HUES48 (cell line): ENCODE results near the gene MAP2K2.
A peak's percentile ranks its signal among the peaks of the same experiment; 100 is the strongest.

Source experiments
- H3K27ac ChIP-seq: one replicate; pipeline ENCODE4 v1.7.0; 2013; ENCODE audit warnings: low read depth, low read length, inconsistent platforms
- H3K27me3 ChIP-seq: 2 replicates; pipeline ENCODE4 v1.6.1; 2013; ENCODE audit warnings: mild to moderate bottlenecking, low read length; ENCODE audit not compliant: control insufficient read depth, insufficient read depth
- H3K36me3 ChIP-seq: 2 replicates; pipeline ENCODE4 v1.6.1; 2013; ENCODE audit warnings: low read length; ENCODE audit not compliant: control insufficient read depth, insufficient read depth
- H3K4me1 ChIP-seq: 2 replicates; pipeline ENCODE4 v1.6.1; 2013; ENCODE audit warnings: mild to moderate bottlenecking, low read length; ENCODE audit not compliant: control insufficient read depth, insufficient read depth
- H3K4me3 ChIP-seq: 2 replicates; pipeline ENCODE4 v1.5.1; 2013; ENCODE audit warnings: mild to moderate bottlenecking, low read depth, low read length
- H3K9ac ChIP-seq: 2 replicates; pipeline ENCODE4 v1.6.1; 2013; ENCODE audit warnings: mild to moderate bottlenecking, low read depth, low read length, moderate library complexity
- H3K9me3 ChIP-seq: 2 replicates; pipeline ENCODE4 v1.6.1; 2013; ENCODE audit warnings: low read length; ENCODE audit not compliant: control insufficient read depth, insufficient read depth

MAP2K2 gene

GRCh38 chr19:4069331-4069959 lies 54.5 kb downstream of the MAP2K2 start:
- Histone ChIP-seq H3K9me3 (no peaks in the 10 kb centered on the region), H3K4me3 (no peak overlapping the region), H3K9ac (no peak overlapping the region), H3K4me1 (0 out of 2 replicates have a peak, but pooled peaks cover 3% of the 10 kb centered on the region), H3K27me3 (peaks cover 22% of the 10 kb centered on the region), H3K36me3 (no peaks in the 10 kb centered on the region), H3K27ac (no peak overlapping the region)

- Histone ChIP-seq H3K36me3 (no peaks in the 10 kb centered on the region), H3K4me1 (peaks cover 8% of the 10 kb centered on the region), H3K27ac (no peak overlapping the region), H3K27me3 (peaks cover 22% of the 10 kb centered on the region), H3K9me3 (no peaks in the 10 kb centered on the region), H3K4me3 (0 out of 2 replicates have a peak overlapping the region, but pooled peaks have one; percentile 45), H3K9ac (no peak overlapping the region)
These were observed 55.6 kb downstream of the MAP2K2 start for GRCh38 chr19:4068047-4068966.

- Histone ChIP-seq H3K4me3 (peak overlapping the region; percentile 45; the same call in 1 of the 2 replicates), H3K27me3 (peaks cover 22% of the 10 kb centered on the region), H3K9me3 (no peaks in the 10 kb centered on the region), H3K36me3 (peaks cover 2% of the 10 kb centered on the region; the same call in 1 of the 2 replicates), H3K27ac (no peak overlapping the region), H3K4me1 (peaks cover 11% of the 10 kb centered on the region), H3K9ac (no peak overlapping the region)
These were observed 56.4 kb downstream of the MAP2K2 start for GRCh38 chr19:4067396-4068046.

DNA sequence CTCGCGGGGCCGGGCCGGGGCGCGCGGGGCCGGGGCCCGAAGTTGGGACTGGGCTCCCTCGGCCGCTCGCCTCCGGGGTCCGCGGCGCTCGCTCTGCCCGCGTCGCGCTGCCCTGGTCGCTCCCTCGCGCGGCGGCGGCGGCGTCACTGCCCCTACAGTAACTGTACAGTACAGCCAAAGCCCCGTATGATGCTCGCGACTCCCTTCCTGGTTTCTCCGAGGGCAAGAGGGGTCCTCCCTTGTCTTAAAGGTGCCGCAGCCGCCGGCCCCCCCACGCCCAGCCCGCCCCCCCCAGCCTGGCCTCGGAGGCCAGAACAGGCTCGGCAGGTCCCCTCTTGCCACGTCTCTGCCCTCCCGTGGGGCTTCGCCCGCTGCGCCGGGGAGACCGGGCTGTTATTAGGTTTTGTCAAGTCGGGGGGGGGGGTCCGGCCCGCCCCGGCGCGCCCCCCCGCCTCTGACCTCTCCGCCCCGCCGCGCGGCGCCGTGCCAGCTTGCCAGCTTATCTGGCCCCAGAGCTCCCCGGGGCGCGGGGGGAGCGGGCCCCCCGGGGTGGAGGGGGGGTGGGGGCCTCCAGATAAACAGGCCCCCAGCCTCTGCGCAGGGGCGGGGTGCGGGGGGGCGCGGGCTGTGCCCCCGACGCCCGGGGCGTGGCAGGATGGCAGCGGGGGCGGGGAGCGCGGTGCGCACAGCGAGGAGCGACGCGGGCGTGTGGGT lies 57.1 kb downstream of the MAP2K2 start, which contains the start of gene ZBTB7A:
TSS of gene ZBTB7A (minus strand) at position 218 of the 714 bp plus-strand sequence. CDS start 11,667 bp downstream, outside the sequence.
- Histone ChIP-seq H3K36me3 (peaks cover 3% of the 10 kb centered on the region; the same call in 1 of the 2 replicates), H3K9me3 (no peaks in the 10 kb centered on the region), H3K4me1 (peaks cover 16% of the 10 kb centered on the region), H3K4me3 (peak within 1 kb of the TSS; percentile 62), H3K9ac (no peak within 1 kb of the TSS), H3K27me3 (peaks cover 22% of the 10 kb centered on the region), H3K27ac (no peak within 1 kb of the TSS)

DNA sequence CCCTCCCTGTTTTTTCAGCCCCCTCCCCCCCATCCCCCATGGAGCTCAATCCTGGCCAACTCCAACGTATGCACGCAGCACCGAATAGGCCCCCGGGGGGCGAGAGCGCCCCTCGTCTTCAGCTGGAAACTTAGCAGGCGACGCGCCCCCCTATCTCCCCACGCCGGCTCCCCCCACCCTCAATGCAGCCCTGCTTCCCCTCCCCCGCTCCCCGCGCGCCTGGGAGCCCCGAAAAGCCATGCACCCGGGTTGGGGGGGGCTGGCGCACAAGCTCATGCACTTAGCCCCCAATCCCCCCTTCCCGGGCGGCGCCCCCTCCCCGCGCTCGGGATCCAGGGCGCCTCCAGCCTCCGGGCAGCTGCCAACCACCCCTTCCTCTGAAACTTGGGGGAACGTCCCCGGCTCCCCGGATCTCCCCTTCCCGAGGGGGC lies 57.7 kb downstream of the MAP2K2 start:
- H3K9ac ChIP-seq, result no peak overlapping the region
- peaks cover 22% of the 10 kb centered on the region for H3K27me3 ChIP-seq
- peak overlapping the region; percentile 62 for H3K4me3 ChIP-seq
- no peaks in the 10 kb centered on the region for H3K9me3 ChIP-seq
- H3K27ac ChIP-seq, result no peak overlapping the region
- H3K4me1 ChIP-seq, result peaks cover 16% of the 10 kb centered on the region
- peaks cover 3% of the 10 kb centered on the region; the same call in 1 of the 2 replicates for H3K36me3 ChIP-seq

DNA sequence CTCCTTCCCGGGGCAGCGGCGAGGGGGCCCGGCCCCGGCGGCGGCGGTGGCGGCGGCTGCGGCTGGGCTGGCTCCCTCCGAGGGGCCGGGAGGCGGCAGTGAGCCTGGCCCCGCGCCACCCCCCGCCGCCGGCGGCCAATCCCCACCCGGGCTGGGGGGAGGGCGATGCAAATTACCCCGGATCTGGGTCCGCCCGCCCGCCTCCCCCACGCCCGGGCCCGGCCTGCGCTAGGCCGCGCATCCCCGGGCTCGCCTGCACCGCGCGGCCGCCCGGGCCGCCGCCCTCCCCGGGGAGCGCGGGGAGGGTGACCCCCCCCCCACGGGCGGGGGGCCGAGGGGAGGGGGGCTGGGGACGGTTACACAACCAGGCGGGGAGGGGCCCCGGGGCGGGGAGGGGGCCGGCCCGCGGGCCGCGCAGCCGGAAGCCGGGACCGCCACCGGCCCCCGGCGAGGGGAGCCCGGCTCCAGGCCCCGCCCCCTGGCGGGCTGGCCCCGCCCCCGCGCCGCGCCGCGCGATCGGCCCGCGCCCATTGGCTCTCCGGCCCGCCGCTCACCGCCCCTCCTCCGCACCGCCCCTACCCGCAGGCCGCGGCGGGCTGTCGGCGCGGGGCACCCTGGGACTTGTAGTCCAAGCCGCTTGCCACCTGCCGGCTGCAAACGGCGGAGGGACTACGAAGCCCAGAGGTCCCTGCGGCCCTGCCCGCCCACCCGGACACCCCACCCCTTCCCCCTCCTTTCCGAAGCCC lies 58.3 kb downstream of the MAP2K2 start:
- Histone ChIP-seq H3K9me3 (no peaks in the 10 kb centered on the region), H3K27me3 (peaks cover 22% of the 10 kb centered on the region), H3K9ac (no peak overlapping the region), H3K4me3 (peak overlapping the region; percentile 62; the same call in 1 of the 2 replicates), H3K4me1 (peaks cover 22% of the 10 kb centered on the region), H3K36me3 (peaks cover 3% of the 10 kb centered on the region; the same call in 1 of the 2 replicates), H3K27ac (peak overlapping the region; percentile 73)

DNA sequence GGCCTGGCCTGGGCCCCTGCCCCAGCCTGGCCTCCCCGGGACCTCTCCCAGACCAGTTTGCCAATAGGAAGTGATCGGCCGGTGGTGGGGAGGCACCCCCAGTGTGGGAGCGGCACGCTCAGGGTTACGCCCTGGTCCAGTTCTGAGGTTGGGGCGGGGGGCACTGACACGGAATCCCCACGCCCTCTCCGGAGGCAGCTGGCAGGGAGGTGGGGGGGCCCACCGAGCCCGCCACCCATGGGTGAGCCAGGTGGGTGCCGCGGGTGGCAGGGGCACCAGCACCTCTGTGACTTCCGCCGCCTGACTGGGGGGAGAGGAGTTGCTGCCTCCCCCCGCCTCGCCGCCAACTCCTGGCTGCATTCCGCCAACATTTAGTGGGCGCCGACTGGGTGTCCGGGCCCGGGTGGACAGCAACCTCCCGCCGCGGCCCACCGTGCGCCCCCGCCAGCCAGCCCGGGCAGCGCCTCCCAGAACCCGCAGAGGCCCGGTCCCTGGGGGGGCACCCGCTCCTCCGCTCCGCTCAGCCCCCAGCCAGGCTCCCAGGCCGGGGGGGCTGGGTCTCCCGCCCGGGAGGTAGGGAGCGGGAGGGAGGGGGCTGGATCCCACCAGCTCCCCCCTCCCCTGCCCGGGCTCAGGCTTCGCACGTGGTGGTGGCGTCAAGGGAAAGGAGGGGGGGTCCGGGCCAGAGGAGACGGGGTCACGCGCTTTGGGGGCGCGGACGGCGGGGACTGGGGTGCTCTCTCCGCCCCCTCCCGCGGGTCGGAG lies 59.2 kb downstream of the MAP2K2 start:
- Histone ChIP-seq H3K4me3 (peak overlapping the region; percentile 78), H3K36me3 (peaks cover 3% of the 10 kb centered on the region; the same call in 1 of the 2 replicates), H3K4me1 (peaks cover 22% of the 10 kb centered on the region), H3K27me3 (peaks cover 22% of the 10 kb centered on the region), H3K27ac (peak overlapping the region; percentile 73), H3K9ac (peak overlapping the region; percentile 31), H3K9me3 (no peaks in the 10 kb centered on the region)

- Histone ChIP-seq H3K36me3 (peaks cover 3% of the 10 kb centered on the region; the same call in 1 of the 2 replicates), H3K27me3 (peaks cover 20% of the 10 kb centered on the region), H3K4me1 (peaks cover 22% of the 10 kb centered on the region)
These were observed 59.8 kb downstream of the MAP2K2 start for GRCh38 chr19:4064149-4064495.

DNA sequence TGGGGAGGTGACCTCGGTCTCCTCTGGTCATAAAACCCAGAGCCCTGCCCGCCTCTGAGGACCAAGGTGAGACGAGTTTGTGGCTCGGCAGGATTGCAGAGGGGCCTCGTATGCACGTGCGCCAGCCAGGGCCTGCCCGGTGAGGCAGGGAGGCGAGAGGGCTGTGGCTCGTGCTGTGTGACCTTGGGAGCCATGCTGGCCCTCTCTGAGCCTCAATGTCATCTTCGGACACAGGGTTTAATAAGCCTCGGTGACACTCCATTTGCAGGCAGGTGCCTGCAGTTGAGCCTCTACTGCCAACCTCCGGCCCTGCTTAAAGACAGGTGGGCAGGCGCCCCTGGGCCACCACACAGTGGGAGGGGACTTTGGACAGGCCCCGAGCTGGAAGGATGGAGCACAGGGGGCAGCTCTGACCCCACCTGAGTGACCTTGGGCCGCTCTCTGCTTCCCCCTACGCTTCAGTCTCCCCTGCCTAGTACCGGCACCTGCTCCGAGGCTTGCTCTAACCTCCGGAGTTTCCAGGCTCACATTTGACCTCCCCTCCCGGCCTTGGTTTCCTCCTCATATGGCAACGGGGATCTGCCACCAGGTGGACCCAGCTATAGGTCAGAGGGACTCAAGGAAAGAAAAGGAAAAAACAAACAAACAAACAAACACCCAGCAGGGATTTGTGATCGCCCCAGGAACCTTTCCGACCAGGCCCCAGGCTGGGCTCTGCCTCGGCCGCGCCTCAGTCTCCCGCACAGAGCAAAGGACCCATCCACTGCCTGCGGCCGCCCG lies 60.4 kb downstream of the MAP2K2 start:
- peak overlapping the region; percentile 73 for H3K27ac ChIP-seq
- H3K27me3 ChIP-seq, result peaks cover 14% of the 10 kb centered on the region
- peaks cover 3% of the 10 kb centered on the region; the same call in 1 of the 2 replicates for H3K36me3 ChIP-seq
- H3K9me3 ChIP-seq, result no peaks in the 10 kb centered on the region
- H3K4me3 ChIP-seq, result peak overlapping the region; percentile 78
- H3K9ac ChIP-seq, result no peak overlapping the region
- H3K4me1 ChIP-seq, result peaks cover 22% of the 10 kb centered on the region

More at GRCh38 chr19:4064149-4064495, 59.8 kb downstream of the MAP2K2 start:
- H3K9me3 ChIP-seq, result no peaks in the 10 kb centered on the region
- H3K9ac ChIP-seq, result peak overlapping the region; percentile 31
- H3K4me3 ChIP-seq, result peak overlapping the region; percentile 78
- peak overlapping the region; percentile 73 for H3K27ac ChIP-seq
